HG02981 (cell line): Measurements from ENCODE around the gene SUCO.
"Not testable (repeated sequence)": the region's sequence is repeated elsewhere in the genome, so short reads cannot be mapped to it uniquely, and the experiment has no call there.

ENCODE experiments used
- ATAC-seq: cut with Tn5 transposase; IDR thresholded peaks from one replicate; pipeline ENCODE4 v1.9.1; 2021; ENCODE audit warnings: mild to moderate bottlenecking, moderate library complexity; ENCODE audit not compliant: unreplicated experiment

Gene SUCO

GRCh38 chr1:172557270-172557669, 24.3 kb downstream of the SUCO start:
- ATAC-seq = no peak

GRCh38 chr1:172559572-172560210, 26.7 kb downstream of the SUCO start:
- no peak for ATAC-seq

GRCh38 chr1:172561252-172561651, 28.3 kb downstream of the SUCO start:
- ATAC-seq = no peak

GRCh38 chr1:172566196-172566997, 33.4 kb downstream of the SUCO start:
- no peak for ATAC-seq

GRCh38 chr1:172567720-172568119, 34.8 kb downstream of the SUCO start:
- ATAC-seq = no peak

GRCh38 chr1:172574080-172574479, 41.1 kb downstream of the SUCO start:
- ATAC-seq = no peak

GRCh38 chr1:172578586-172578985, 45.6 kb downstream of the SUCO start:
- no peak for ATAC-seq

- ATAC-seq = no peak
These were observed 48.3 kb downstream of the SUCO start for GRCh38 chr1:172581273-172581672.

GRCh38 chr1:172581779-172582178, 48.8 kb downstream of the SUCO start:
- no peak for ATAC-seq

- no peak for ATAC-seq
These were observed 49.9 kb downstream of the SUCO start for GRCh38 chr1:172582889-172583288.

- no peak for ATAC-seq
These were observed 52.4 kb downstream of the SUCO start for GRCh38 chr1:172585348-172585747.

- ATAC-seq = no peak
These were observed 52.9 kb downstream of the SUCO start for GRCh38 chr1:172585861-172586260.

- ATAC-seq = no peak
These were observed 55.6 kb downstream of the SUCO start for GRCh38 chr1:172588296-172589291.

- no peak for ATAC-seq
These were observed 56.6 kb downstream of the SUCO start for GRCh38 chr1:172589553-172589952.

- ATAC-seq = not testable (repeated sequence)
These were observed 58.5 kb downstream of the SUCO start for GRCh38 chr1:172591429-172591828.

GRCh38 chr1:172595066-172595465, 62.1 kb downstream of the SUCO start:
- ATAC-seq = not testable (repeated sequence)

- not testable (repeated sequence) for ATAC-seq
These were observed 63.8 kb downstream of the SUCO start for GRCh38 chr1:172596782-172597181.

GRCh38 chr1:172599912-172600311, 67.0 kb downstream of the SUCO start:
- ATAC-seq = no peak

- ATAC-seq = no peak
These were observed 67.7 kb downstream of the SUCO start for GRCh38 chr1:172600615-172601014.

- ATAC-seq = no peak
These were observed 68.2 kb downstream of the SUCO start for GRCh38 chr1:172601046-172601630.

- ATAC-seq = no peak
These were observed 69.8 kb downstream of the SUCO start for GRCh38 chr1:172602706-172603105.
